Stimulated activated CD8-positive, alpha-beta memory T cell treated with anti-CD3 and anti-CD28 coated beads, Interleukin-15, amount 100 ng/mL, for 48 hours (primary cell): ENCODE measurements around the gene TOX3.

Experiments used
- DNase-seq, 2 donors: peaks; one replicate each; pipeline ENCODE4 v3.0.0-alpha.2; 2020; ENCODE audit warnings: low read depth in 2 of 2

TOX3 gene

GRCh38 chr16:52492789-52493357 lies 54.1 kb downstream of the TOX3 start:
- DNase-seq: no peak

GRCh38 chr16:52491216-52491615 lies 55.7 kb downstream of the TOX3 start:
- no peak for DNase-seq

- no peak for DNase-seq
These were observed 57.0 kb downstream of the TOX3 start for GRCh38 chr16:52489894-52490293.

- DNase-seq: no peak
These were observed 58.1 kb downstream of the TOX3 start for GRCh38 chr16:52488837-52489289.

GRCh38 chr16:52487849-52488457 lies 59.0 kb downstream of the TOX3 start:
- no peak for DNase-seq

GRCh38 chr16:52480237-52480636 lies 66.7 kb downstream of the TOX3 start:
- DNase-seq: no peak

- no peak for DNase-seq
These were observed 70.8 kb downstream of the TOX3 start for GRCh38 chr16:52476111-52476510.

- DNase-seq: no peak
These were observed 72.3 kb downstream of the TOX3 start for GRCh38 chr16:52474679-52475078.

GRCh38 chr16:52473096-52473495 lies 73.8 kb downstream of the TOX3 start:
- DNase-seq: no peak

- DNase-seq: no peak
These were observed 75.1 kb downstream of the TOX3 start for GRCh38 chr16:52471650-52472370.

GRCh38 chr16:52470585-52470984 lies 76.4 kb downstream of the TOX3 start:
- DNase-seq: no peak

GRCh38 chr16:52469775-52470174 lies 77.2 kb downstream of the TOX3 start:
- no peak for DNase-seq

- no peak for DNase-seq
These were observed 77.9 kb downstream of the TOX3 start for GRCh38 chr16:52469091-52469490.

- no peak for DNase-seq
These were observed 79.2 kb downstream of the TOX3 start for GRCh38 chr16:52467753-52468152.

- DNase-seq: no peak
These were observed 79.9 kb downstream of the TOX3 start for GRCh38 chr16:52466994-52467393.

- no peak for DNase-seq
These were observed 81.2 kb downstream of the TOX3 start for GRCh38 chr16:52465711-52466267.

GRCh38 chr16:52463904-52464303 lies 83.0 kb downstream of the TOX3 start:
- DNase-seq: no peak

GRCh38 chr16:52462816-52463215 lies 84.1 kb downstream of the TOX3 start:
- DNase-seq: no peak

GRCh38 chr16:52460639-52461178 lies 86.2 kb downstream of the TOX3 start:
- DNase-seq: no peak

GRCh38 chr16:52456368-52456767 lies 90.6 kb downstream of the TOX3 start:
- DNase-seq: no peak

- no peak for DNase-seq
These were observed 91.2 kb downstream of the TOX3 start for GRCh38 chr16:52455549-52456277.

GRCh38 chr16:52453644-52454043 lies 93.3 kb downstream of the TOX3 start:
- no peak for DNase-seq
